Keratinocyte (primary cell): ENCODE results near the gene PJA1. TPM values are rescaled to one million over a fixed set of nuclear protein-coding genes. Genes with fewer than 3 reads are reported as not detected.

Experiments
- DNase-seq: peaks from one replicate; pipeline ENCODE4 v3.0.0-alpha.2; 2011; ENCODE audit warnings: low read depth, missing footprints, low spot score
- FAIRE-seq: peaks from 2 replicates; lab custom pipeline; 2011; peaks lifted over from hg19 to GRCh38; lab: Jason Lieb, UNC
- H2AFZ ChIP-seq: 2 replicates; pipeline ENCODE4 v1.6.0; 2012; ENCODE audit warnings: low read length, control low read depth, inconsistent platforms; ENCODE audit not compliant: control insufficient read depth
- H3K27ac ChIP-seq: 2 replicates; pipeline ENCODE4 v1.5.1; 2011; ENCODE audit warnings: low read length; ENCODE audit not compliant: control insufficient read depth, insufficient read depth
- H3K27me3 ChIP-seq: 3 replicates; pipeline ENCODE4 v1.6.0; 2011; ENCODE audit warnings: low read length; ENCODE audit not compliant: control insufficient read depth, insufficient read depth; ENCODE audit errors: extremely low read depth
- H3K36me3 ChIP-seq, 2 experiments: 2 replicates in 1 of 2; 3 replicates in 1 of 2; pipeline ENCODE4 v1.5.1; 2011; ENCODE audit warnings: low read length in 2 of 2, mild to moderate bottlenecking in 1 of 2; ENCODE audit not compliant: control insufficient read depth in 2 of 2, insufficient read depth in 2 of 2; ENCODE audit errors: extremely low read depth in 1 of 2
- H3K4me1 ChIP-seq: 3 replicates; pipeline ENCODE4 v1.5.1; 2011; ENCODE audit warnings: low read length; ENCODE audit not compliant: control insufficient read depth, insufficient read depth; ENCODE audit errors: extremely low read depth
- H3K4me2 ChIP-seq: 3 replicates; pipeline ENCODE4 v1.6.0; 2011; ENCODE audit warnings: low read depth, low read length; ENCODE audit not compliant: control insufficient read depth, insufficient read depth; ENCODE audit errors: extremely low read depth
- H3K4me3 ChIP-seq, 3 experiments: fragments of 200-600 bp in 1 of 3; sonication (generic) in 1 of 3; 2 replicates in 2 of 3; 3 replicates in 1 of 3; pipeline ENCODE4 v1.5.1; 2011 to 2016; ENCODE audit warnings: low read length in 3 of 3, mild to moderate bottlenecking in 3 of 3, control low read depth in 2 of 3, inconsistent platforms in 1 of 3, low read depth in 1 of 3, mixed read lengths in 1 of 3, mixed run types in 1 of 3, moderate library complexity in 1 of 3; ENCODE audit not compliant: control insufficient read depth in 2 of 3, insufficient read depth in 2 of 3; ENCODE audit errors: extremely low read depth in 1 of 3
- H3K79me2 ChIP-seq: 2 replicates; pipeline ENCODE4 v1.6.0; 2012; ENCODE audit warnings: low read length; ENCODE audit not compliant: control insufficient read depth, insufficient read depth
- H3K9ac ChIP-seq: 3 replicates; pipeline ENCODE4 v1.6.0; 2011; ENCODE audit warnings: low read length; ENCODE audit not compliant: control insufficient read depth, insufficient read depth; ENCODE audit errors: extremely low read depth
- H3K9me1 ChIP-seq: 3 replicates; pipeline ENCODE4 v1.6.0; 2011; ENCODE audit warnings: low read length; ENCODE audit not compliant: control insufficient read depth, insufficient read depth; ENCODE audit errors: extremely low read depth
- H3K9me3 ChIP-seq: 2 replicates; pipeline ENCODE4 v1.5.1; 2012; ENCODE audit warnings: low read depth, low read length; ENCODE audit not compliant: control insufficient read depth
- H4K20me1 ChIP-seq: 3 replicates; pipeline ENCODE4 v1.6.0; 2011; ENCODE audit warnings: low read length; ENCODE audit not compliant: control insufficient read depth, insufficient read depth; ENCODE audit errors: extremely low read depth
- CTCF ChIP-seq, 3 experiments: IDR thresholded peaks in 1 of 3; conservative IDR thresholded peaks in 1 of 3; optimal IDR thresholded peaks in 1 of 3; 2 replicates in 2 of 3; 3 replicates in 1 of 3; pipeline versions ENCODE3 to v1.5.1; 2011; ENCODE audit warnings: low read length in 3 of 3, mild to moderate bottlenecking in 3 of 3, moderate library complexity in 2 of 3, control low read depth in 1 of 3, inconsistent platforms in 1 of 3; ENCODE audit not compliant: insufficient read depth in 2 of 3; ENCODE audit errors: extremely low read depth in 1 of 3
- EZH2 ChIP-seq: IDR thresholded peaks from one replicate; pipeline ENCODE4 v1.6.1; 2012; ENCODE audit warnings: inconsistent platforms, mild to moderate bottlenecking, low read length, moderate library complexity
- dilution Hi-C: fragments of 300-500 bp; cut with MboI; formaldehyde crosslinking; loops from one replicate; pipeline ENCODE4 v1.7.0; 2020; ENCODE audit warnings: low sequenced_read_pairs; ENCODE audit not compliant: extremely low pct_ligation_motif_present
- polyA plus RNA-seq, 5 experiments: library from polyadenylated mRNA; depleted of rRNA in 3 of 5; stranded (reverse) in 3 of 5; stranded (forward) in 1 of 5; unstranded in 1 of 5; fragments of >200 nt; gene quantifications; 1 replicate in 1 of 5; 2 replicates in 3 of 5; 3 replicates in 1 of 5; pipeline versions ENCODE4 v1.2.1 to v1.2.3, GENCODE V29; 2011 to 2012; ENCODE audit warnings: missing spikeins in 2 of 5, low read depth in 1 of 5, low replicate concordance in 1 of 5

The PJA1 gene
- polyA plus RNA-seq, 1 donor (not counting 4 experiments of a cell fraction or from before 2014, with no cell fraction given), result 19.2 TPM

GRCh38 chrX:69130439-69130838 is 34.8 kb downstream of the PJA1 start:
- no peak for FAIRE-seq
- dilution Hi-C loops, result no loop called here
- no peaks in the 10 kb centered on the region for H3K36me3 ChIP-seq

GRCh38 chrX:69128588-69128987 is 36.7 kb downstream of the PJA1 start:
- Histone ChIP-seq H3K27ac (no peak overlapping the region), H3K79me2 (no peaks in the 10 kb centered on the region), H3K9me3 (no peaks in the 10 kb centered on the region), H2AFZ (no peak overlapping the region), H3K9me1 (no peaks in the 10 kb centered on the region), H3K4me3 (no peak overlapping the region), H3K27me3 (no peaks in the 10 kb centered on the region), H3K9ac (no peak overlapping the region), H3K36me3 (no peaks in the 10 kb centered on the region), H4K20me1 (no peaks in the 10 kb centered on the region), H3K4me2 (peak overlapping the region; percentile 12), H3K4me1 (peaks cover 13% of the 10 kb centered on the region)
- TF ChIP-seq EZH2 (no peak), CTCF (optimal IDR thresholded peaks at IDR 0.05 in 1 of 3, IDR thresholded peaks at IDR 0.05 in 1 of 3, conservative IDR thresholded peaks at IDR 0.05 in 1 of 3; ENCODE audit: extremely low read depth in 1 of 3, insufficient read depth in 2 of 3, low read length in 3 of 3) (no peak)
- dilution Hi-C loops, result no loop called here
- DNase-seq, result no peak
- no peak for FAIRE-seq

More at GRCh38 chrX:69130439-69130838, 34.8 kb downstream of the PJA1 start:
- Histone ChIP-seq H3K4me3 (no peak overlapping the region), H4K20me1 (no peaks in the 10 kb centered on the region), H3K79me2 (no peaks in the 10 kb centered on the region), H3K9ac (no peak overlapping the region), H3K9me1 (no peaks in the 10 kb centered on the region), H3K9me3 (no peaks in the 10 kb centered on the region), H3K27me3 (no peaks in the 10 kb centered on the region), H3K4me2 (no peak overlapping the region), H3K27ac (no peak overlapping the region), H3K4me1 (peaks cover 10% of the 10 kb centered on the region), H2AFZ (no peak overlapping the region)
- DNase-seq, result no peak
- TF ChIP-seq EZH2 (no peak), CTCF (optimal IDR thresholded peaks at IDR 0.05 in 1 of 3, IDR thresholded peaks at IDR 0.05 in 1 of 3, conservative IDR thresholded peaks at IDR 0.05 in 1 of 3; ENCODE audit: extremely low read depth in 1 of 3, insufficient read depth in 2 of 3, low read length in 3 of 3) (no peak)
